Left lung (tissue), 10 donors: ENCODE measurements around the gene THEMIS2. TPM values are rescaled to one million over a fixed set of nuclear protein-coding genes. Genes with fewer than 3 reads are reported as not detected.
A peak's percentile ranks its signal among the peaks of the same experiment; 100 is the strongest.

Experiments used
- ATAC-seq: fragments of 200-7000 bp; cut with Tn5 transposase; one replicate; pipeline ENCODE4 v1.9.1; 2020; ENCODE audit warnings: moderate library complexity
- DNase-seq, 4 donors: peaks; one replicate each; pipeline ENCODE4 v3.0.0-alpha.2; 2013 to 2020
- H3K27ac ChIP-seq, 2 donors: fragments of 200-600 bp; sonication (generic) in 1 of 2; one replicate each; pipeline versions ENCODE4 v1.5.0 to v1.8.0; 2020 to 2021
- H3K27me3 ChIP-seq, 2 donors: fragments of 200-600 bp; sonication (generic) in 1 of 2; one replicate each; pipeline versions ENCODE4 v1.5.0 to v1.8.0; 2020 to 2021
- H3K36me3 ChIP-seq, 2 donors: fragments of 200-600 bp; sonication (generic) in 1 of 2; one replicate each; pipeline versions ENCODE4 v1.5.0 to v1.8.0; 2020 to 2021
- H3K4me1 ChIP-seq, 2 donors: fragments of 200-600 bp; one replicate each; pipeline ENCODE4 v1.8.0; 2021
- H3K4me3 ChIP-seq, 2 donors: fragments of 200-600 bp; sonication (generic) in 1 of 2; one replicate each; pipeline versions ENCODE4 v1.5.0 to v1.8.0; 2020 to 2021; ENCODE audit warnings: mild to moderate bottlenecking in 1 of 2
- H3K9me3 ChIP-seq, 2 donors: fragments of 200-600 bp; sonication (generic) in 1 of 2; one replicate each; pipeline versions ENCODE4 v1.5.0 to v1.8.0; 2020 to 2021
- intact Hi-C, 2 donors: fragments of 100-400 bp; cut with DNase I; formaldehyde crosslinking; loops; one replicate each; pipeline versions ENCODE4 v1.11.2 to v1.14.2; 2022
- polyA plus RNA-seq, 6 donors: library from polyadenylated mRNA; unstranded; fragments of 120-200 nt; gene quantifications; one replicate each; pipeline ENCODE4 v1.2.1, GENCODE V29; 2013; ENCODE audit not compliant: insufficient read length in 6 of 6
- total RNA-seq, 2 donors: library from RNA; stranded (reverse); fragmentation: NEBNext Ultra II Directional; extraction: Animal tissue kit (Norgen Biotek cat#: 25700); gene quantifications; one replicate each; pipeline ENCODE4 v1.2.1, GENCODE V29; 2021
- TF ChIP-seq, protein P1 (sequence below), 2 donors: fragments of 200-600 bp; sonication (generic) in 1 of 2; IDR thresholded peaks; one replicate each; pipeline versions ENCODE4 v1.5.0 to v1.8.0; 2021; ENCODE audit warnings: antibody characterized with exemption in 2 of 2
- donor health status: DM: no; HTN: yes; CAD: no.
- donor health status: DM: no; HTN: no; CAD: no.

The THEMIS2 gene
- total and polyA plus RNA-seq, 8 donors, result 5.7 to 110 (median 7.1) TPM

DNA sequence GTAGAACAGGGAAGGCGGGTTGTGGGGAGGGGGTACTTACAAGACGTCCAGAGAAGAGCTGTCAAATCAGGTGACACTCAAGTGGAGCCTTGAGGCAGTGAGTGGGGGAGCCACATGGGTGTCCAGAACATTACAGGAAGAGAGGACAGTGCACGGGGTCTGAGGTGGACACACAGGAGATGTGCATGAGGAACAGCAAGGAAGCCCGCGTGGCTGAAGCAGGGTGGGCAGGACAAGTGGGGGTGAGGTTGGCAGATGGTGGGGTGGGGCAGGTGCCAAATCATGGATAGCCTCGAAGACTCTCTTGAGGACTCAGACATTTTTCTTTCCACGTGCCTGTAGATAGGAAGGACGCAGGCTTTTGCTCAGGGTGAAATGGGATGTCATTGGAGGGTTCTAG, 63.4 kb downstream of the THEMIS2 start:
- Histone ChIP-seq H3K4me3 (peak overlapping the region; percentile 16 to 34), H3K27ac (no peak overlapping the region), H3K9me3 (no peaks in the 10 kb centered on the region), H3K27me3 (no peaks in the 10 kb centered on the region), H3K4me1 (peaks cover 5 to 29% of the 10 kb centered on the region in 2 donors), H3K36me3 (no peaks in the 10 kb centered on the region)
- TF ChIP-seq, protein P1, sequence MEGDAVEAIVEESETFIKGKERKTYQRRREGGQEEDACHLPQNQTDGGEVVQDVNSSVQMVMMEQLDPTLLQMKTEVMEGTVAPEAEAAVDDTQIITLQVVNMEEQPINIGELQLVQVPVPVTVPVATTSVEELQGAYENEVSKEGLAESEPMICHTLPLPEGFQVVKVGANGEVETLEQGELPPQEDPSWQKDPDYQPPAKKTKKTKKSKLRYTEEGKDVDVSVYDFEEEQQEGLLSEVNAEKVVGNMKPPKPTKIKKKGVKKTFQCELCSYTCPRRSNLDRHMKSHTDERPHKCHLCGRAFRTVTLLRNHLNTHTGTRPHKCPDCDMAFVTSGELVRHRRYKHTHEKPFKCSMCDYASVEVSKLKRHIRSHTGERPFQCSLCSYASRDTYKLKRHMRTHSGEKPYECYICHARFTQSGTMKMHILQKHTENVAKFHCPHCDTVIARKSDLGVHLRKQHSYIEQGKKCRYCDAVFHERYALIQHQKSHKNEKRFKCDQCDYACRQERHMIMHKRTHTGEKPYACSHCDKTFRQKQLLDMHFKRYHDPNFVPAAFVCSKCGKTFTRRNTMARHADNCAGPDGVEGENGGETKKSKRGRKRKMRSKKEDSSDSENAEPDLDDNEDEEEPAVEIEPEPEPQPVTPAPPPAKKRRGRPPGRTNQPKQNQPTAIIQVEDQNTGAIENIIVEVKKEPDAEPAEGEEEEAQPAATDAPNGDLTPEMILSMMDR (IDR thresholded peaks at IDR 0.05), result no peak
- ATAC-seq (peak; percentile 14), DNase-seq (no peak)
- intact Hi-C loops, result no loop called here

Other genes with a start within 250 kb of the THEMIS2 start
- gene FGR, start 237.4 kb upstream of the THEMIS2 start, total RNA-seq, result 100 to 1,000 TPM in 1 of 2 donors, 10 to 100 TPM in 1; 44.6 to 126 TPM
- gene FGR, start 237.4 kb upstream of the THEMIS2 start, polyA plus RNA-seq, result 1 to 10 TPM; 3.1 to 4.9 (median 4.5) TPM
- gene IFI6, start 200.4 kb upstream of the THEMIS2 start, total RNA-seq, result 100 to 1,000 TPM; 170 to 341 TPM
- gene IFI6, start 200.4 kb upstream of the THEMIS2 start, polyA plus RNA-seq, result 10 to 100 TPM; 27.4 to 30.1 (median 28.6) TPM
- 10 to 100 TPM; 16.1 to 19.3 TPM for gene FAM76A, start 146.6 kb upstream of the THEMIS2 start, total RNA-seq
- gene FAM76A, start 146.6 kb upstream of the THEMIS2 start, polyA plus RNA-seq, result 10 to 100 TPM; 13.8 to 19.7 (median 15.6) TPM
- 10 to 100 TPM; 79.3 TPM for gene STX12, start 99.3 kb upstream of the THEMIS2 start, total RNA-seq
- 10 to 100 TPM; 49.5 to 61.3 (median 54.4) TPM for gene STX12, start 99.3 kb upstream of the THEMIS2 start, polyA plus RNA-seq
- 10 to 100 TPM; 31.1 to 34.4 TPM for gene PPP1R8, start 41.8 kb upstream of the THEMIS2 start, total RNA-seq
- gene PPP1R8, start 41.8 kb upstream of the THEMIS2 start, polyA plus RNA-seq, result 10 to 100 TPM; 47.0 to 56.3 (median 49.5) TPM
- 10 to 100 TPM; 21.1 to 29.8 TPM for gene RPA2, start 42.0 kb downstream of the THEMIS2 start, total RNA-seq
- gene RPA2, start 42.0 kb downstream of the THEMIS2 start, polyA plus RNA-seq, result 10 to 100 TPM; 55.5 to 69.7 (median 60.0) TPM
- gene SMPDL3B, start 62.5 kb downstream of the THEMIS2 start, total RNA-seq, result 10 to 100 TPM; 14.8 to 15.7 TPM
- 10 to 100 TPM; 10.5 to 14.6 (median 13.3) TPM for gene SMPDL3B, start 62.5 kb downstream of the THEMIS2 start, polyA plus RNA-seq
- 10 to 100 TPM in 1 of 2 donors, 1 to 10 TPM in 1; 8.8 to 10.3 TPM for gene XKR8, start 87.4 kb downstream of the THEMIS2 start, total RNA-seq
- 1 to 10 TPM; 7.9 to 9.6 (median 8.2) TPM for gene XKR8, start 87.4 kb downstream of the THEMIS2 start, polyA plus RNA-seq
- 10 to 100 TPM; 22.9 to 28.4 TPM for gene EYA3, start 216.1 kb downstream of the THEMIS2 start, total RNA-seq
- 10 to 100 TPM; 25.8 to 33.0 (median 31.2) TPM for gene EYA3, start 216.1 kb downstream of the THEMIS2 start, polyA plus RNA-seq